ENCODE measurements around the gene CBY1.

DNA sequence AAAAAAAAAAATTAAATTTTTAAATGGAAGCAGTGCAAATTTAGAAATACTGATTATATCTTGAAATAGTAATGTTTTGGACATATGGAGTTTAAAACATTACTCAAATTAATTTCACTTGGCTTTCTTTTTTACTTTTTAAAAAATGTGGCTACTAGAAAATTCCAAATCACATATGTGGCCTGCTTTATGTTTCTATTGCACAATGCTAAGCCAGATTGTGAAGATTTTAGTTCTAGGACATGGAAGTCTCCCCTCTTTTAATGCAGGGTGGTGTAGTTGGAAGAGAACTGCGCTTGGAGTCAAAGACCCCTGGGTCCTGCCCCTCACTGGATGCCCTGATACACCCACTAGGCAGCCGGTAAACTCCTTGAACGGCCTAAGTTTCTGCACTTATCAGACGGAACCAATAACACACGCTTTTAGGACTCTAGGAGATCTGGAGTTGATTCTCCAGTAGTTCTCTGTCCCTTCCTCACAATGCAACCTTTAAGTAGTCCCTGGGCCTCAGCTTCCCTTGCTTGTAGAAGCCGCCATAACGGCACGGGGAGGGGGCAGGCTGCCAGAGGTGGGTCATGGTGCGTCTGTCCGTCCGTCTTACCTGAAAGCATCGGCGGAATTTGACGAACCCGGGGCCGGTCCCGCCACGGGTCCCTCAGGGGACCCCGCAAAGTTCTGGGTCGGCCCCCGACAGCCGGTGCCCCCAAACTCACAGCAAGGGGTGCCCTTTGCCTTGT, 751 bp upstream of the CBY1 start:
- TF ChIP-seq EP300 (IDR thresholded peaks at IDR 0.05; ENCODE audit: borderline replicate concordance in 1 of 2, low read depth in 1 of 2, low read length in 1 of 2) (no peak), POLR2AphosphoS5 (IDR thresholded peaks at IDR 0.05; ENCODE audit: low read depth, low read length) (no peak), JUND (IDR thresholded peaks at IDR 0.05) (no peak), NFIC (IDR thresholded peaks at IDR 0.05; ENCODE audit: borderline replicate concordance) (no peak), YY1 (IDR thresholded peaks at IDR 0.05; ENCODE audit: low read depth) (no peak), TAF1 (IDR thresholded peaks at IDR 0.05; ENCODE audit: borderline replicate concordance, low read depth, low read length) (no peak), GATA2 (CRISPR knock-in tag; IDR thresholded peaks at IDR 0.05) (no peak)
- TF ChIP-seq, protein P1, sequence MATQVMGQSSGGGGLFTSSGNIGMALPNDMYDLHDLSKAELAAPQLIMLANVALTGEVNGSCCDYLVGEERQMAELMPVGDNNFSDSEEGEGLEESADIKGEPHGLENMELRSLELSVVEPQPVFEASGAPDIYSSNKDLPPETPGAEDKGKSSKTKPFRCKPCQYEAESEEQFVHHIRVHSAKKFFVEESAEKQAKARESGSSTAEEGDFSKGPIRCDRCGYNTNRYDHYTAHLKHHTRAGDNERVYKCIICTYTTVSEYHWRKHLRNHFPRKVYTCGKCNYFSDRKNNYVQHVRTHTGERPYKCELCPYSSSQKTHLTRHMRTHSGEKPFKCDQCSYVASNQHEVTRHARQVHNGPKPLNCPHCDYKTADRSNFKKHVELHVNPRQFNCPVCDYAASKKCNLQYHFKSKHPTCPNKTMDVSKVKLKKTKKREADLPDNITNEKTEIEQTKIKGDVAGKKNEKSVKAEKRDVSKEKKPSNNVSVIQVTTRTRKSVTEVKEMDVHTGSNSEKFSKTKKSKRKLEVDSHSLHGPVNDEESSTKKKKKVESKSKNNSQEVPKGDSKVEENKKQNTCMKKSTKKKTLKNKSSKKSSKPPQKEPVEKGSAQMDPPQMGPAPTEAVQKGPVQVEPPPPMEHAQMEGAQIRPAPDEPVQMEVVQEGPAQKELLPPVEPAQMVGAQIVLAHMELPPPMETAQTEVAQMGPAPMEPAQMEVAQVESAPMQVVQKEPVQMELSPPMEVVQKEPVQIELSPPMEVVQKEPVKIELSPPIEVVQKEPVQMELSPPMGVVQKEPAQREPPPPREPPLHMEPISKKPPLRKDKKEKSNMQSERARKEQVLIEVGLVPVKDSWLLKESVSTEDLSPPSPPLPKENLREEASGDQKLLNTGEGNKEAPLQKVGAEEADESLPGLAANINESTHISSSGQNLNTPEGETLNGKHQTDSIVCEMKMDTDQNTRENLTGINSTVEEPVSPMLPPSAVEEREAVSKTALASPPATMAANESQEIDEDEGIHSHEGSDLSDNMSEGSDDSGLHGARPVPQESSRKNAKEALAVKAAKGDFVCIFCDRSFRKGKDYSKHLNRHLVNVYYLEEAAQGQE (IDR thresholded peaks at IDR 0.05; ENCODE audit: low read depth, low read length) = no peak
- TF ChIP-seq, protein P2, sequence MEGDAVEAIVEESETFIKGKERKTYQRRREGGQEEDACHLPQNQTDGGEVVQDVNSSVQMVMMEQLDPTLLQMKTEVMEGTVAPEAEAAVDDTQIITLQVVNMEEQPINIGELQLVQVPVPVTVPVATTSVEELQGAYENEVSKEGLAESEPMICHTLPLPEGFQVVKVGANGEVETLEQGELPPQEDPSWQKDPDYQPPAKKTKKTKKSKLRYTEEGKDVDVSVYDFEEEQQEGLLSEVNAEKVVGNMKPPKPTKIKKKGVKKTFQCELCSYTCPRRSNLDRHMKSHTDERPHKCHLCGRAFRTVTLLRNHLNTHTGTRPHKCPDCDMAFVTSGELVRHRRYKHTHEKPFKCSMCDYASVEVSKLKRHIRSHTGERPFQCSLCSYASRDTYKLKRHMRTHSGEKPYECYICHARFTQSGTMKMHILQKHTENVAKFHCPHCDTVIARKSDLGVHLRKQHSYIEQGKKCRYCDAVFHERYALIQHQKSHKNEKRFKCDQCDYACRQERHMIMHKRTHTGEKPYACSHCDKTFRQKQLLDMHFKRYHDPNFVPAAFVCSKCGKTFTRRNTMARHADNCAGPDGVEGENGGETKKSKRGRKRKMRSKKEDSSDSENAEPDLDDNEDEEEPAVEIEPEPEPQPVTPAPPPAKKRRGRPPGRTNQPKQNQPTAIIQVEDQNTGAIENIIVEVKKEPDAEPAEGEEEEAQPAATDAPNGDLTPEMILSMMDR (IDR thresholded peaks at IDR 0.05) = no peak

All from SK-N-SH (cell line).